Cardiac fibroblast (primary cell): Measurements from ENCODE around the gene STAT5B.
"Not testable (repeated sequence)": the region's sequence is repeated elsewhere in the genome, so short reads cannot be mapped to it uniquely, and the experiment has no call there.

Experiments used
- DNase-seq, 2 donors: peaks; one replicate each; pipeline versions ENCODE4 v3.0.0 to v3.0.0-alpha.2; 2010; ENCODE audit warnings: low read depth in 2 of 2
- H3K4me3 ChIP-seq, 2 donors: replicated peaks in 1 of 2; 1 replicate in 1 of 2; 2 replicates in 1 of 2; pipeline ENCODE4 v1.5.1; 2011; ENCODE audit warnings: low read depth in 2 of 2, low read length in 2 of 2, mild to moderate bottlenecking in 2 of 2, moderate library complexity in 1 of 2
- CTCF ChIP-seq: IDR thresholded peaks from one replicate; pipeline ENCODE4 v1.5.1; 2011; ENCODE audit warnings: low read depth, mild to moderate bottlenecking, low read length, inconsistent platforms

The STAT5B gene

GRCh38 chr17:42240201-42240600 lies 36.0 kb downstream of the STAT5B start:
- DNase-seq = peak; percentile 32 to 68
- no peak overlapping the region for H3K4me3 ChIP-seq
- TF ChIP-seq CTCF = no peak

GRCh38 chr17:42239576-42239975 lies 36.6 kb downstream of the STAT5B start:
- H3K4me3 ChIP-seq, DNase-seq: not testable (repeated sequence)

GRCh38 chr17:42236760-42237159 lies 39.4 kb downstream of the STAT5B start:
- DNase-seq = no peak
- no peak overlapping the region for H3K4me3 ChIP-seq
- no peak for TF ChIP-seq CTCF

- DNase-seq = no peak
- no peak overlapping the region for H3K4me3 ChIP-seq
- no peak for TF ChIP-seq CTCF
These were observed 42.2 kb downstream of the STAT5B start for GRCh38 chr17:42233994-42234393.

- TF ChIP-seq CTCF = no peak
- DNase-seq = peak; percentile 77 to 79
- H3K4me3 ChIP-seq = no peak overlapping the region
These were observed 43.0 kb downstream of the STAT5B start for GRCh38 chr17:42233156-42233555.

GRCh38 chr17:42230225-42230624 lies 46.0 kb downstream of the STAT5B start:
- no peak overlapping the region for H3K4me3 ChIP-seq
- TF ChIP-seq CTCF = no peak
- DNase-seq = no peak

GRCh38 chr17:42227849-42228700 lies 48.1 kb downstream of the STAT5B start:
- no peak for TF ChIP-seq CTCF
- peak; percentile 57 to 69 for DNase-seq
- H3K4me3 ChIP-seq = no peak overlapping the region
